ENCODE measurements around the gene HOXC4. TPM values are rescaled to one million over a fixed set of nuclear protein-coding genes. Genes with fewer than 3 reads are reported as not detected.
"Not testable (repeated sequence)": the region's sequence is repeated elsewhere in the genome, so short reads cannot be mapped to it uniquely, and the experiment has no call there.

The HOXC4 gene
- total and polyA plus RNA-seq, 7 donors: 0.38 to 1.2 (median 0.69) TPM; not detected in 3

DNA sequence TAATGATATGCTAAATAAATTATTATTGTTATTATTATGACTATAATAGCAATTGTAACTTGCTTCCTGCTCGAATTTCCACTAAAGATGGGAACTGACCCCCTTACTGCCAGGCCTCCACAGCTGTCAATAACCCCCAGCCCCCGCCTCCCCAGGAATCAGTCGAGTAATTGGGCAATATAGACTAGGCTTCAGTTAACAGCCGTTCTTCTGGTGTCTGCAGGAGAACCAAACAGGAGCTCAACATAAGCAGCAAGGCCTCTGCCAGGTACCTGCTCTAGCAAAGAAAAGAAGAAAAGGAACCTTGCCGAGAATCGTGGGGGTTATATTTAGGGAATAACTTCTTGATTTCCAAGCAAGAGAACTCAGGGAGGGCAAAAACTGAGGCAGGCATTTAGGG is 21.8 kb downstream of the HOXC4 start:
- Histone ChIP-seq H3K4me1 (peaks cover 0 to 12% (median 0%) of the 10 kb centered on the region in 4 donors), H3K4me3 (no peak overlapping the region), H3K36me3 (no peaks in the 10 kb centered on the region), H3K9me3 (no peaks in the 10 kb centered on the region), H3K27me3 (no peaks in the 10 kb centered on the region), H3K27ac (no peak overlapping the region)
- no peak for DNase-seq
- TF ChIP-seq EP300 (IDR thresholded peaks at IDR 0.05) (no peak), POLR2A (IDR thresholded peaks at IDR 0.05) (no peak), POLR2AphosphoS5 (IDR thresholded peaks at IDR 0.05) (no peak)
- TF ChIP-seq, protein P1, sequence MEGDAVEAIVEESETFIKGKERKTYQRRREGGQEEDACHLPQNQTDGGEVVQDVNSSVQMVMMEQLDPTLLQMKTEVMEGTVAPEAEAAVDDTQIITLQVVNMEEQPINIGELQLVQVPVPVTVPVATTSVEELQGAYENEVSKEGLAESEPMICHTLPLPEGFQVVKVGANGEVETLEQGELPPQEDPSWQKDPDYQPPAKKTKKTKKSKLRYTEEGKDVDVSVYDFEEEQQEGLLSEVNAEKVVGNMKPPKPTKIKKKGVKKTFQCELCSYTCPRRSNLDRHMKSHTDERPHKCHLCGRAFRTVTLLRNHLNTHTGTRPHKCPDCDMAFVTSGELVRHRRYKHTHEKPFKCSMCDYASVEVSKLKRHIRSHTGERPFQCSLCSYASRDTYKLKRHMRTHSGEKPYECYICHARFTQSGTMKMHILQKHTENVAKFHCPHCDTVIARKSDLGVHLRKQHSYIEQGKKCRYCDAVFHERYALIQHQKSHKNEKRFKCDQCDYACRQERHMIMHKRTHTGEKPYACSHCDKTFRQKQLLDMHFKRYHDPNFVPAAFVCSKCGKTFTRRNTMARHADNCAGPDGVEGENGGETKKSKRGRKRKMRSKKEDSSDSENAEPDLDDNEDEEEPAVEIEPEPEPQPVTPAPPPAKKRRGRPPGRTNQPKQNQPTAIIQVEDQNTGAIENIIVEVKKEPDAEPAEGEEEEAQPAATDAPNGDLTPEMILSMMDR (IDR thresholded peaks at IDR 0.05): no peak
- intact Hi-C loops (cut with DNase I): no loop called here
- WGBS, 2 donors: 43 to 54% methylated on average over 6 of the region's 6 CpGs

DNA sequence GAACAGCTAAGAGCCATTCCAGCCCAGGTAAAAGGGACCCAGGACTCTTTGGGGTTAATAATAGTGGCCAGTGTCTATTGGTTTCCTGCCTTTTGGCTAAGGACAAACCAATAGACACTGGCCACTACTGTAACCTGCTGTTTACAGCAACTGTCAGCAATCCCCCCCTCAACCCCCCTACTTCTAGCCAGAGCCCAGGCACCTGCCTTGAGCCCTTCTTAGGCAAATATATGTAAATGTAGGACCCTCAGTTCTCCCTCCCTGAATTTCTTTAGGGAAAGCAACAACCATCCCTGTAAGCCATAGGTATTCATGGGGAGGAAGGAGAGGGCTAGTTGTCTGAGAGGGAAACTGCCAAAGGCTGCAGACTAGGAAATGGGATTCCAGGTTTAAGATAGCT is 22.3 kb downstream of the HOXC4 start:
- peaks cover 0 to 12% (median 0%) of the 10 kb centered on the region in 4 donors for H3K4me1 ChIP-seq
- H3K27me3 ChIP-seq: no peaks in the 10 kb centered on the region
- no peaks in the 10 kb centered on the region for H3K9me3 ChIP-seq
- intact Hi-C loops (cut with DNase I): no loop called here
- H3K4me3 ChIP-seq: no peak overlapping the region
- H3K27ac ChIP-seq: no peak overlapping the region
- TF ChIP-seq, protein P1 (IDR thresholded peaks at IDR 0.05): no peak
- no peak for TF ChIP-seq POLR2A (IDR thresholded peaks at IDR 0.05)
- TF ChIP-seq POLR2AphosphoS5 (IDR thresholded peaks at IDR 0.05): no peak
- TF ChIP-seq EP300 (IDR thresholded peaks at IDR 0.05): no peak
- no peak for DNase-seq
- no peaks in the 10 kb centered on the region for H3K36me3 ChIP-seq

DNA sequence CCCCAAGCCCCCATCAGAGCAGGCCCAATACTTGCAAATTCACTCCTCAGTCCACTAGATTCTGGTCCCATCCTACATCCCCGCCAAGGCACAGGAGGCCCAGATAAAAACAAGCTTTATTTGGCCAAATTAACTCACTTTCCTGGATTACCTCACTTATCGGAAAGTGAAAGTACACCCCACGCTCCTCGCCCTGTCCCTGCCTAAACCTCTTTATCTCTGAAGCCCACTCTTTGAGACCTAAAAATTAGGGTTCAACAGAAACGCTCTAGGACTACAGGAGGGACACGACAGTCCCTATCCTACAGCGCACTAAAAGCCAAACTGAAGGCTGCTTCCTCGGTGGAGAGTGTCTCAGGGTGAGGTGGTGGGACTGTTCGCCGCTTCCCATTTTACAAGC is 24.2 kb downstream of the HOXC4 start:
- intact Hi-C loops (cut with DNase I): loop anchor here (2.0 kb wide), 1 partner anchor 23 kb away; no protein-coding TSS in a partner anchor
- not testable (repeated sequence) for H3K9me3 ChIP-seq, H3K36me3 ChIP-seq, H3K27me3 ChIP-seq, DNase-seq
- Histone ChIP-seq H3K4me1 (peaks cover 0 to 20% (median 7%) of the 10 kb centered on the region in 4 donors), H3K4me3 (peak overlapping the region in 3 of 4 donors; percentile 6 to 32 (median 27)), H3K27ac (peak overlapping the region; percentile 65 to 90 (median 81))
- 33 to 64% methylated on average over 10 of the region's 10 CpGs for WGBS, 2 donors

DNA sequence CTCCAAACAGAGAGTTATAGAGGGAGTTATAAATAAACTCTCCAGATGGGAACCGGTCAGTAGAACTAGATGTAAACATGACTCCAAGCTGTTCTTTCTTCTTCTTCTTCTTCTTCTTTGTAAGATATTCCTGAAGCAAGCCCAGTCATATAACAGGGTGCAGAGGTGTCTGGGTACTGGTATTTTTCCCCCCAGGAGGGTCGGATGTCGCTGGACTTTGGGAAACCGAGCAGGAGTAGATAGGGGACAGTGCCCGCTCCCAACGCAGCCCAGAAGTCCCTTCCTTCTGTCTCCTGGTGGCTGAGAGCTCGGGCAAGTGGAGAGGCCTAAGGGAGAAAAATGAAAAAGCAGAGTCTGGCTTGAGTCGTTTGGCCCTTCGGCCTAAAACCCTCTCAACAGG is 25.5 kb downstream of the HOXC4 start:
- H3K36me3 ChIP-seq, H3K9me3 ChIP-seq, H3K27me3 ChIP-seq, DNase-seq: not testable (repeated sequence)
- intact Hi-C loops (cut with DNase I): loop anchor here (2.0 kb wide), 1 partner anchor 24 kb away; no protein-coding TSS in a partner anchor
- Histone ChIP-seq H3K4me1 (peaks cover 0 to 21% (median 8%) of the 10 kb centered on the region in 4 donors), H3K27ac (peak overlapping the region; percentile 72 to 90 (median 81)), H3K4me3 (peak overlapping the region in 3 of 4 donors; percentile 18 to 42 (median 37))
- WGBS, 2 donors: 69 to 78% methylated on average over 9 of the region's 9 CpGs

DNA sequence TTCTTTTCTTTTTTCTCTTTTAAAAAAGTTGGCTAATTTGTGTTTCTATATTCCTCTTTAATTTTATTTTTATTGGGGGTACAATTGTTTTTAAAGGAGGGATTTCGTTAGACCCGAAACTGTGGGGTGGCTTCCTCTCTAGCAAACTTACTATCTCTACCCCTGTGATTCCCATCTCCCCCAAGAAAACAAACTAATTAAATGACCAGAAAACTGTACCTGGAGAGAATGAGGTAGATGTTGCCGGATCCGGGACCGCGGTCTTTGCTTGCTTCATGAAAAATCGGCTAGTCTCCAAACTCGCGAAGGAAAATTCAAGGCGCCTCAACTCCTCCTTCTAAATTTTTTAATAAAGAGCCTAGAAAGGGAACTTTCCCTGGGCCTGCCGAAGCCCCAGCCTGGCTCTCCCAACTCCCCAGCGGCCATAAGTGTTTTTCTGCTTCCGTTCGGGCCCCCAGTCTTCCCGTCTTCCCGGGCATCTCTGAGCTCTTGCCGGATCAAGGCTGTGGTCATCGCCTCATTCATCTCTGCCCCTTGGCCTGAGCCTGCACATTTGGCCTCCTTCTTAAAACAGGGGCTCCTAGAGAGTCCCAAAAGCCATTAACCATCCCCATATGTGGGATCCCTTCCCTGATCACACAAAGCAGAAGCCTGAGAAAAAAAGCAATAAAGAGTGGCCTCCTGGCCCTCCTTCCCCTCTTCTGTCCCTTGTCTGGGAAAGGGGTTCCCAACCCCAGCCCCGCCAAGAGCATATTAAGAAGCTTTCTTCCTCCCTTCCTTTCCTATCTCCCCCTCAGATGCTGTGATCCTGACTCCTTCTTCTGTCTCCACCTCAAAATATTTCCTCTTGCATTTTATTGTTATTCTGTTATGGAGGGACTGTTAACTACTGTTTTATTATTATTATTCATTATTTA is 26.6 kb downstream of the HOXC4 start:
- peak overlapping the region in 2 of 4 donors; percentile 35 to 42 for H3K4me3 ChIP-seq
- peaks cover 0 to 21% (median 8%) of the 10 kb centered on the region in 4 donors for H3K4me1 ChIP-seq
- WGBS, 2 donors: 82% methylated on average over 19 of the region's 19 CpGs
- H3K9me3 ChIP-seq, H3K27me3 ChIP-seq, DNase-seq, H3K36me3 ChIP-seq: not testable (repeated sequence)
- peak overlapping the region; percentile 72 to 90 (median 81) for H3K27ac ChIP-seq
- intact Hi-C loops (cut with DNase I): loop anchor here (5.0 kb wide), 1 partner anchor 47 kb away; no protein-coding TSS in a partner anchor

DNA sequence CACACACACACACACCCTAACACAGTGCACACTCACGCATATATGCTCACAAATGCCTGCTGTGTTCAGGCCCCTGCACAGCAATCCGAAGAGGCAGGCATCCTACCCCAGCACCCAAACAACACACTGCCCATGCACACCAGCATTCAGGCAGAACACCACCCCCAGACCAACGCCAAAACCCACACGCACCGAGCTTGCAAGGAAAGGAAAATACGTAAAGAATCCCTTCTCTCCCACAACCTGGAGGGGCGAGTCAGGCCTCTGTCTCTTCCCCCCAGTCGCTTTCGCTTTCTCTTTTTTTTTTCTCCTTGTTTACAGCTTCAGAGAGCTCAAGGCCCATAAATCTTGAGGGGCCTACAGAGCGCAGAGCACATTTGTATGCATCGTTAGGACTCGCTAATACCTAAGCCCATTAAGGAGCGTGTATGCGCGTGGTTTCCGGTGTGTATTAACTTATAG is 27.4 kb downstream of the HOXC4 start:
- H3K27me3 ChIP-seq, DNase-seq, H3K9me3 ChIP-seq, H3K36me3 ChIP-seq: not testable (repeated sequence)
- Histone ChIP-seq H3K4me3 (peak overlapping the region in 3 of 4 donors; percentile 35 to 42 (median 36)), H3K27ac (peak overlapping the region; percentile 72 to 90 (median 81)), H3K4me1 (peaks cover 0 to 17% (median 8%) of the 10 kb centered on the region in 4 donors)
- 7 to 12% methylated on average over 16 of the region's 16 CpGs for WGBS, 2 donors
- intact Hi-C loops (cut with DNase I): loop anchor here (5.0 kb wide), 1 partner anchor 46 kb away; no protein-coding TSS in a partner anchor

- intact Hi-C loops (cut with DNase I): loop anchor here (5.0 kb wide), 1 partner anchor 46 kb away; no protein-coding TSS in a partner anchor
- Histone ChIP-seq H3K4me1 (peaks cover 0 to 15% (median 6%) of the 10 kb centered on the region in 4 donors), H3K27ac (peak overlapping the region; percentile 72 to 90 (median 81)), H3K4me3 (peak overlapping the region; percentile 4 to 42 (median 36))
- DNase-seq, H3K9me3 ChIP-seq, H3K27me3 ChIP-seq, H3K36me3 ChIP-seq: not testable (repeated sequence)
- 6 to 9% methylated on average over 35 of the region's 35 CpGs for WGBS, 2 donors
These were observed 28.2 kb downstream of the HOXC4 start for GRCh38 chr12:54081581-54082396.

All from sigmoid colon (tissue), 7 donors.